ENCODE data around the gene LIN52.
A peak's percentile ranks its signal among the peaks of the same experiment; 100 is the strongest.
"Not testable (repeated sequence)": the region's sequence is repeated elsewhere in the genome, so short reads cannot be mapped to it uniquely, and the experiment has no call there.

LIN52 gene

GRCh38 chr14:74111395-74112216 lies 26.9 kb downstream of the LIN52 start:
- H3K27ac ChIP-seq = not testable (repeated sequence)
- peak; percentile 77 for TF ChIP-seq CTCF (conservative IDR thresholded peaks at IDR 0.05)

DNA sequence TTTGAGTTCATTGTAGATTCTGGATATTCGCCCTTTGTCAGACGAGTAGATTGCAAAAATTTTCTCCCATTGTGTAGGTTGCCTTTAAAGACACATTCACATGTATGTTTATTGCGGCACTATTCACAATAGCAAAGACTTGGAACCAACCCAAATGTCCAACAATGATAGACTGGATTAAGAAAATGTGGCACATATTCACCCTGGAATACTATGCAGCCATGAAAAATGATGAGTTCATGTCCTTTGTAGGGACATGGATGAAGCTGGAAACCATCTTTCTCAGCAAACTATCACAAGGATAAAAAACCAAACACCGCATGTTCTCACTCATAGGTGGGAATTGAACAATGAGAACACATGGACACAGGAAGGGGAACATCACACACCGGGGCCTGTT lies 40.7 kb downstream of the LIN52 start:
- not testable (repeated sequence) for H3K27ac ChIP-seq

- no peak overlapping the region for H3K27ac ChIP-seq
- TF ChIP-seq CTCF (conservative IDR thresholded peaks at IDR 0.05) = no peak
These were observed 41.7 kb downstream of the LIN52 start for GRCh38 chr14:74126315-74127013.

DNA sequence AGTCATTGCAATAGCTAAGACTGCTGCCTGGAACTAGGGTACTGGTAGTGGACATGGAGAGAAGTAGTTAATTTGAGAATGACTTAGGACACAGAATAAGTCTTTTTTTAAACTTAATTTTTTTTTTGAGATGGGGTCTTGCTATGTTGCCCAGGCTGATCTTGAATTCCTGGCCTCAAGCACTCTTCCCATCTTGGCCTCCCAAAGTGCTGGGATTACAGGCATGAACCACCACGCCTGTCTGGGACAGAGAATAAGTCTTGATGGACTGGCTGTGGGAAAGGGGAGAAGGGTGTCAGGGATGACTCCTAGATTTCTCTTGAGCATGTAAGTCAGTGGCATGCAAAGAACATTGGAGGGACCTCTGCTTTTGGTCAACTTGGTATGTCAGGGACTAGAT lies 42.9 kb downstream of the LIN52 start:
- H3K27ac ChIP-seq = no peak overlapping the region
- TF ChIP-seq CTCF (conservative IDR thresholded peaks at IDR 0.05) = no peak

DNA sequence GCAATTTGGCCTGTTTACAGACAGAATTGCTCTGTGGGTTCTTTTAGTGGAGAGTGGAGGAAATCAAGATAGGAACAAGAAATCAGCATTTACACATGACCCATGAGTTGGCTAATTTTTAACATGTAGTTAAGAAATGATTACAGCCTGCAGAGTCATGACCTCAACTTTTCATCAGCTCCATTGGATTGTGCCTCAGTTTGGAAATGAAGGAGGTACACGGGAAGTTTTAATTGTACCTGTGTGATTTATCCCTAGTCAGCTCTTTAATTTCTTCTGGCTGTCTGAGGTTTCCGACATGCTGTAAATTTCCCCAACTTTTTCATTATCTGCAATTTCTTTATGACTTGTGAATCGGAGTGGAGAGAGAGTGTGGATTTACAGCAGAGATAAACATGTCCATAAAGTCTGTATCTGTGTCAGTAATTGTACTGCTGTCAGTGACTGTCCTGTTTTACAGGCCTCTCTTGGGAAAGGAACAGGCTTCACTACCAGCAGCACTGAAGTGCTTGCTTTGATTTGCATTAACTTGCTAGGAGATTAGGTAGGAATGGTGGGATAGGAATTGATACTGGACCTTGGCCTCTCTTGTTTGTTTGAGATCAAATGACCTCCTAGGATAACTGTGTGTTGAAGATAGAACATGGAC lies 49.2 kb downstream of the LIN52 start:
- no peak for TF ChIP-seq CTCF (conservative IDR thresholded peaks at IDR 0.05)
- H3K27ac ChIP-seq = peak overlapping the region; percentile 64

DNA sequence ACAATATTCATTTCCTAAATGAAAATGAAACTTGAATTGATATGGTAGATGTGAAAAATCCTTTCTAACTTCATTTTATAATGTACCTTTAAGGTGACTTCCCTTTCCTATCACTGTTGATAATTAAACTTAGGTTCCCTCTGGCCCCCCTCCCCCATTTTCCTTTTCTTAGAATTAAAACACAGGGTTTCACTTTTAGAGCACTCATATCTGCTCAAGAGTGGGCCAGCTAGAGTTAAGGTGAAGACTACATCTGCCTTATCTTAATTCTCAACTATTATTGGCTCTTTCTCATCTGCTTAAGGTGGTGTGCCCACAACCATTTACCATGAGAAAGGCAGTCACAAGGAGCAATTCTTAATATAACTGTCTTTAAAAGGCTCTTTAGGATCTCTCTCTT lies 49.7 kb downstream of the LIN52 start:
- no peak for TF ChIP-seq CTCF (conservative IDR thresholded peaks at IDR 0.05)
- peak overlapping the region; percentile 64 for H3K27ac ChIP-seq

DNA sequence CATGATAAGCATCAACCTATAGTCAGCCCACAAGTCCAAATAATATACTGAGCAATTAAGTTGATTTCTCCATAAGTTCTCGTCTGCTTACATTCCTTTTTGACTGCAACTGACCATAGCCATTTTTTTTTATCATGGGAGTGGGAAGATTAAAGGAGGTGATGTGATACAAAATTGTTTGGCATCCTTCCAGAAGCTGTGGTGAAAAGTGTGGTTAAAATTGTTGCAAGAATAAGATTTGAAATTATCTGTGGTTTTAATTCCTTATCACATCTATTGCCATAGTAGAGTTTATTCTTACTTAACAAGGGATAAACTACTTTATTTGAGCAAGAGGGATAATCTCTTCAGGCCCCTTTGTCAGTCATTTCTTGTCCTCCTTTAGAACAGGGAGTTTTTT lies 50.7 kb downstream of the LIN52 start:
- TF ChIP-seq CTCF (conservative IDR thresholded peaks at IDR 0.05) = no peak
- H3K27ac ChIP-seq = peak overlapping the region; percentile 64

Data from VCaP (cell line).